ENCODE measurements around the gene FAAP100. TPM values are rescaled to one million over a fixed set of nuclear protein-coding genes. Genes with fewer than 3 reads are reported as not detected.

FAAP100 gene
- total and polyA plus RNA-seq, 2 experiments from 2014 or later = 18.3 to 34.4 TPM

GRCh38 chr17:81575836-81576235, 23.7 kb upstream of the FAAP100 start:
- H3K79me2 ChIP-seq = peaks cover 13% of the 10 kb centered on the region
- H3K27me3 ChIP-seq = no peaks in the 10 kb centered on the region
- H3K36me3 ChIP-seq (replicated peaks; ENCODE audit: insufficient read depth, low read depth) = no peaks in the 10 kb centered on the region
- H3K4me3 ChIP-seq = no peak overlapping the region
- H3K9me3 ChIP-seq (ENCODE audit: low read depth) = no peaks in the 10 kb centered on the region
- peaks cover 6% of the 10 kb centered on the region for H4K20me1 ChIP-seq (ENCODE audit: insufficient read depth, poor library complexity, severe bottlenecking)
- H3K27ac ChIP-seq = no peak overlapping the region
- TF ChIP-seq EZH2phosphoT487 (IDR thresholded peaks at IDR 0.05; ENCODE audit: low read depth, severe bottlenecking, unreplicated experiment) = no peak
- DNase-seq (ENCODE audit: low spot score) = no peak
- peaks cover 19% of the 10 kb centered on the region for H3K4me1 ChIP-seq (ENCODE audit: insufficient read depth)
- no peak overlapping the region for H2AFZ ChIP-seq
- WGBS (ENCODE audit: low lambda C conversion rate, missing lambda C conversion rate) = 93% methylated on average over 3 of the region's 3 CpGs
- H3K9me2 ChIP-seq (replicated peaks; ENCODE audit: insufficient read depth) = no peaks in the 10 kb centered on the region
- H3K4me2 ChIP-seq = no peak overlapping the region

GRCh38 chr17:81574643-81574956, 22.4 kb upstream of the FAAP100 start:
- Histone ChIP-seq H3K9me3 (ENCODE audit: low read depth) (no peaks in the 10 kb centered on the region), H3K9me2 (replicated peaks; ENCODE audit: insufficient read depth) (no peaks in the 10 kb centered on the region), H2AFZ (no peak overlapping the region), H3K36me3 (replicated peaks; ENCODE audit: insufficient read depth, low read depth) (no peaks in the 10 kb centered on the region), H3K4me3 (no peak overlapping the region), H3K79me2 (peaks cover 13% of the 10 kb centered on the region), H3K4me1 (ENCODE audit: insufficient read depth) (peaks cover 19% of the 10 kb centered on the region), H3K4me2 (no peak overlapping the region), H3K27ac (no peak overlapping the region), H4K20me1 (ENCODE audit: insufficient read depth, poor library complexity, severe bottlenecking) (no peaks in the 10 kb centered on the region), H3K27me3 (no peaks in the 10 kb centered on the region)
- no peak for TF ChIP-seq EZH2phosphoT487 (IDR thresholded peaks at IDR 0.05; ENCODE audit: low read depth, severe bottlenecking, unreplicated experiment)
- TF ChIP-seq CTCF (IDR thresholded peaks at IDR 0.05; ENCODE audit: poor library complexity) = no peak
- no peak for TF ChIP-seq EZH2 (IDR thresholded peaks at IDR 0.05; ENCODE audit: borderline replicate concordance)
- 68% methylated on average over 8 of the region's 8 CpGs for WGBS (ENCODE audit: low lambda C conversion rate, missing lambda C conversion rate)
- no peak for DNase-seq (ENCODE audit: low spot score)

GRCh38 chr17:81573794-81574642, 21.9 kb upstream of the FAAP100 start:
- no peaks in the 10 kb centered on the region for H3K27me3 ChIP-seq
- TF ChIP-seq EZH2 (IDR thresholded peaks at IDR 0.05; ENCODE audit: borderline replicate concordance) (no peak), CTCF (IDR thresholded peaks at IDR 0.05; ENCODE audit: poor library complexity) (no peak), EZH2phosphoT487 (IDR thresholded peaks at IDR 0.05; ENCODE audit: low read depth, severe bottlenecking, unreplicated experiment) (no peak)
- H4K20me1 ChIP-seq (ENCODE audit: insufficient read depth, poor library complexity, severe bottlenecking) = no peaks in the 10 kb centered on the region
- H3K9me2 ChIP-seq (replicated peaks; ENCODE audit: insufficient read depth) = no peaks in the 10 kb centered on the region
- 70% methylated on average over 17 of the region's 17 CpGs for WGBS (ENCODE audit: low lambda C conversion rate, missing lambda C conversion rate)
- H3K9me3 ChIP-seq (ENCODE audit: low read depth) = no peaks in the 10 kb centered on the region
- peaks cover 13% of the 10 kb centered on the region for H3K79me2 ChIP-seq
- H3K4me3 ChIP-seq = no peak overlapping the region
- no peak overlapping the region for H3K4me2 ChIP-seq
- no peaks in the 10 kb centered on the region for H3K36me3 ChIP-seq (replicated peaks; ENCODE audit: insufficient read depth, low read depth)
- H3K4me1 ChIP-seq (ENCODE audit: insufficient read depth) = peaks cover 19% of the 10 kb centered on the region
- DNase-seq (ENCODE audit: low spot score) = no peak
- no peak overlapping the region for H3K27ac ChIP-seq
- H2AFZ ChIP-seq = no peak overlapping the region

- no peaks in the 10 kb centered on the region for H3K9me2 ChIP-seq (replicated peaks; ENCODE audit: insufficient read depth)
- TF ChIP-seq EZH2phosphoT487 (IDR thresholded peaks at IDR 0.05; ENCODE audit: low read depth, severe bottlenecking, unreplicated experiment) (no peak), CTCF (IDR thresholded peaks at IDR 0.05; ENCODE audit: poor library complexity) (no peak), EZH2 (IDR thresholded peaks at IDR 0.05; ENCODE audit: borderline replicate concordance) (no peak)
These were observed 20.5 kb upstream of the FAAP100 start for GRCh38 chr17:81572563-81573168.

More at GRCh38 chr17:81572563-81573168, 20.5 kb upstream of the FAAP100 start:
- no peak for DNase-seq (ENCODE audit: low spot score)
- no peak overlapping the region for H3K4me3 ChIP-seq
- H3K27me3 ChIP-seq = no peaks in the 10 kb centered on the region
- WGBS (ENCODE audit: low lambda C conversion rate, missing lambda C conversion rate) = 96% methylated on average over 12 of the region's 12 CpGs
- H2AFZ ChIP-seq = no peak overlapping the region
- no peaks in the 10 kb centered on the region for H3K9me3 ChIP-seq (ENCODE audit: low read depth)
- H3K4me2 ChIP-seq = no peak overlapping the region
- H3K27ac ChIP-seq = no peak overlapping the region
- no peaks in the 10 kb centered on the region for H3K36me3 ChIP-seq (replicated peaks; ENCODE audit: insufficient read depth, low read depth)
- H3K4me1 ChIP-seq (ENCODE audit: insufficient read depth) = peaks cover 26% of the 10 kb centered on the region
- H4K20me1 ChIP-seq (ENCODE audit: insufficient read depth, poor library complexity, severe bottlenecking) = no peaks in the 10 kb centered on the region
- H3K79me2 ChIP-seq = peaks cover 13% of the 10 kb centered on the region

Data from hepatocyte (in vitro differentiated cells).